ENCODE results near the gene LZTR1.

Gene LZTR1

DNA sequence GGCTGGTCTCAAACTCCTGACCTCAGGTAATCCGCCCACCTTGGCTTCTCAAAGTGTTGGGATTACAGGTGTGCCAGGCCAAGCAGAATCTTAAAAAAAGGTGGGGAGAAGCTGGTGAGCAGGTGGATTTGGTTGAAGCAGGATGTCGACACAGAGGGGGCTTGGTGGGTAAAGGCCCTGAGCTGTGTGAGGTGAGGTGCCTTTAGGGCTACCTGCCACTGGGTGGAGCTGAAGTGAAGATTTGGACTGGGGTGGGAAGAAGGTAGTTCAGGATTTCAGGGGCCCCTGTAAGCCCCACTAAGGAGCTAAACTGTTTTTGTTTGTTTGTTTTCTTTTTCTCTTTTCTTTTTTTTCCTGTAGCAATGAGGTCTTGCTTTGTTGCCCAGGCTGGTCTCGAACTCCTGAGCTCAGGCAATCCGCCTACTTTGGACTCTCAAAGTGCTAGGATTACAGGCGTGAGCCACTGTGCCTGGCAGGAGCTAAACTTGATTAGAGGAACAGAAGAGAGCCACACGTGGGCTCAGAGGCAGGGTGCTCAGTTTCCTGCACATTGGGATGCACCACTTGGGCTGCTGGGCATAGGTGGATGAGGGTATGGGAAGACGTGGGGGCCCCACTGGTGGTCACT is 38.8 kb downstream of the LZTR1 start:
- no peak overlapping the region for H3K4me3 ChIP-seq (ENCODE audit: low read length)
- H3K4me1 ChIP-seq (ENCODE audit: insufficient read depth, low read length): no peaks in the 10 kb centered on the region
- H3K9me3 ChIP-seq (ENCODE audit: insufficient read depth, low read depth, low read length): no peaks in the 10 kb centered on the region
- H3K27ac ChIP-seq (ENCODE audit: low read length): no peak overlapping the region
- no peak overlapping the region for H3K9ac ChIP-seq (ENCODE audit: low read depth, low read length)
- no peaks in the 10 kb centered on the region for H3K27me3 ChIP-seq (ENCODE audit: insufficient read depth, low read length)
- no peaks in the 10 kb centered on the region for H3K36me3 ChIP-seq (ENCODE audit: insufficient read depth, low read depth, low read length)

GRCh38 chr22:21022507-21022906 is 40.4 kb downstream of the LZTR1 start:
- Histone ChIP-seq H3K4me3 (ENCODE audit: low read length) (no peak overlapping the region), H3K4me1 (ENCODE audit: insufficient read depth, low read length) (no peaks in the 10 kb centered on the region), H3K36me3 (ENCODE audit: insufficient read depth, low read depth, low read length) (no peaks in the 10 kb centered on the region), H3K27me3 (ENCODE audit: insufficient read depth, low read length) (no peaks in the 10 kb centered on the region), H3K9ac (ENCODE audit: low read depth, low read length) (no peak overlapping the region), H3K9me3 (ENCODE audit: insufficient read depth, low read depth, low read length) (no peaks in the 10 kb centered on the region), H3K27ac (ENCODE audit: low read length) (no peak overlapping the region)

GRCh38 chr22:21022955-21023614 is 41.0 kb downstream of the LZTR1 start:
- Histone ChIP-seq H3K9ac (ENCODE audit: low read depth, low read length) (no peak overlapping the region), H3K4me3 (ENCODE audit: low read length) (no peak overlapping the region), H3K36me3 (ENCODE audit: insufficient read depth, low read depth, low read length) (no peaks in the 10 kb centered on the region), H3K9me3 (ENCODE audit: insufficient read depth, low read depth, low read length) (no peaks in the 10 kb centered on the region), H3K4me1 (ENCODE audit: insufficient read depth, low read length) (no peaks in the 10 kb centered on the region), H3K27ac (ENCODE audit: low read length) (no peak overlapping the region), H3K27me3 (ENCODE audit: insufficient read depth, low read length) (no peaks in the 10 kb centered on the region)

- no peaks in the 10 kb centered on the region for H3K36me3 ChIP-seq (ENCODE audit: insufficient read depth, low read depth, low read length)
- H3K9me3 ChIP-seq (ENCODE audit: insufficient read depth, low read depth, low read length): no peaks in the 10 kb centered on the region
- H3K27ac ChIP-seq (ENCODE audit: low read length): no peak overlapping the region
- no peaks in the 10 kb centered on the region for H3K4me1 ChIP-seq (ENCODE audit: insufficient read depth, low read length)
- H3K9ac ChIP-seq (ENCODE audit: low read depth, low read length): no peak overlapping the region
- H3K4me3 ChIP-seq (ENCODE audit: low read length): no peak overlapping the region
- H3K27me3 ChIP-seq (ENCODE audit: insufficient read depth, low read length): peaks cover 2% of the 10 kb centered on the region
These were observed 43.2 kb downstream of the LZTR1 start for GRCh38 chr22:21025266-21025665.

- Histone ChIP-seq H3K27ac (ENCODE audit: low read length) (no peak overlapping the region), H3K4me1 (ENCODE audit: insufficient read depth, low read length) (no peaks in the 10 kb centered on the region), H3K9me3 (ENCODE audit: insufficient read depth, low read depth, low read length) (no peaks in the 10 kb centered on the region), H3K36me3 (ENCODE audit: insufficient read depth, low read depth, low read length) (no peaks in the 10 kb centered on the region), H3K4me3 (ENCODE audit: low read length) (no peak overlapping the region), H3K9ac (ENCODE audit: low read depth, low read length) (no peak overlapping the region), H3K27me3 (ENCODE audit: insufficient read depth, low read length) (peaks cover 10% of the 10 kb centered on the region)
These were observed 44.0 kb downstream of the LZTR1 start for GRCh38 chr22:21025763-21026755.

DNA sequence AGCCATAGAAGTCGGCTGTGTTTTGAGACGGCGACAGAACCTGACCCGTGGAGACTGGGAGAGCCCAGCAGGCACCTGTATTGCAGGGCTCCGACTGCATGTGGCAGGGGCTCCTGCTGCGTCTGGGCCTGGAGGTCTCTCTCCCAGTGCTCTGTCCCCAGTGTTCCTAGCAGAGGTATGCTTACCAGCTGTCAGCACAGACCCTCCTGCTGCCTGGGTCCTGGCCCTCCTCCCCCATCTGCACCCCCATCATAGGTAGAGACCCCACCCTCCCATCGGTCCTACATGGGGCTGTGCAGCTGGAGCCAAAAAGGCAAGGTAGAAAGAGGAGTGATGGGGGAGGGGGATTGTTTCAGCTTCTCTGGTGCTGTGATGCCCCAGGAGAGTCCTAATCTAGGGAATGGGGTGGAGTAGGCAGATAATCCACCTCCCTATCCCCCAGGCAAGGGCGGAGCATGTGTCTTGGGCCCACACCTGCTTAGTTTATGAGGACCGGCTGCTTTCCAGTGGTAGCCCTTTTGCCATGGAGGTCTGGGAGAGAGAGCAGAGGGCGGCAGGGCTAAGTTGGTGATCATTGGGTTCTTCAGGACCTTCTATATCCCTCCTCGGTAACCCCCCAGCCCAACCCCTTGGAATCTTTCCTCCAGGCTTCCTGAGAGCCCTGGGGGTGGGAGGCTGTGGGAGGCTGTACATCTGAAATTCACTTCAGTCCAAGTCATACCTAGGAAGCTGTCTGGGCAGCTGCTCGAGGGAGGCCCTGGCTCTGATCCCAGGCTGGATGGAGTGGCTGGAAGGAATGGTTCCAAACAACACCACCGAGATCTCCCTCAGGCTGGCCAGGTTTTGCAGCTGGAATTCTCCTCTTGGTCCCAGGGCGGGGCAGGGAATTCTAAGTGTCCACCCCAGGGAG is 44.9 kb downstream of the LZTR1 start:
- H3K9ac ChIP-seq (ENCODE audit: low read depth, low read length): no peak overlapping the region
- H3K4me3 ChIP-seq (ENCODE audit: low read length): no peak overlapping the region
- peaks cover 20% of the 10 kb centered on the region for H3K27me3 ChIP-seq (ENCODE audit: insufficient read depth, low read length)
- no peaks in the 10 kb centered on the region for H3K4me1 ChIP-seq (ENCODE audit: insufficient read depth, low read length)
- H3K9me3 ChIP-seq (ENCODE audit: insufficient read depth, low read depth, low read length): no peaks in the 10 kb centered on the region
- no peaks in the 10 kb centered on the region for H3K36me3 ChIP-seq (ENCODE audit: insufficient read depth, low read depth, low read length)
- no peak overlapping the region for H3K27ac ChIP-seq (ENCODE audit: low read length)

GRCh38 chr22:21028277-21029251 is 46.5 kb downstream of the LZTR1 start:
- Histone ChIP-seq H3K9me3 (ENCODE audit: insufficient read depth, low read depth, low read length) (no peaks in the 10 kb centered on the region), H3K4me1 (ENCODE audit: insufficient read depth, low read length) (no peaks in the 10 kb centered on the region), H3K36me3 (ENCODE audit: insufficient read depth, low read depth, low read length) (no peaks in the 10 kb centered on the region), H3K27me3 (ENCODE audit: insufficient read depth, low read length) (peaks cover 35% of the 10 kb centered on the region), H3K27ac (ENCODE audit: low read length) (no peak overlapping the region), H3K4me3 (ENCODE audit: low read length) (no peak overlapping the region), H3K9ac (ENCODE audit: low read depth, low read length) (no peak overlapping the region)

- Histone ChIP-seq H3K4me3 (ENCODE audit: low read length) (no peak overlapping the region), H3K27me3 (ENCODE audit: insufficient read depth, low read length) (peaks cover 40% of the 10 kb centered on the region), H3K27ac (ENCODE audit: low read length) (no peak overlapping the region), H3K4me1 (ENCODE audit: insufficient read depth, low read length) (no peaks in the 10 kb centered on the region), H3K36me3 (ENCODE audit: insufficient read depth, low read depth, low read length) (no peaks in the 10 kb centered on the region), H3K9me3 (ENCODE audit: insufficient read depth, low read depth, low read length) (no peaks in the 10 kb centered on the region), H3K9ac (ENCODE audit: low read depth, low read length) (no peak overlapping the region)
These were observed 47.5 kb downstream of the LZTR1 start for GRCh38 chr22:21029486-21030025.

DNA sequence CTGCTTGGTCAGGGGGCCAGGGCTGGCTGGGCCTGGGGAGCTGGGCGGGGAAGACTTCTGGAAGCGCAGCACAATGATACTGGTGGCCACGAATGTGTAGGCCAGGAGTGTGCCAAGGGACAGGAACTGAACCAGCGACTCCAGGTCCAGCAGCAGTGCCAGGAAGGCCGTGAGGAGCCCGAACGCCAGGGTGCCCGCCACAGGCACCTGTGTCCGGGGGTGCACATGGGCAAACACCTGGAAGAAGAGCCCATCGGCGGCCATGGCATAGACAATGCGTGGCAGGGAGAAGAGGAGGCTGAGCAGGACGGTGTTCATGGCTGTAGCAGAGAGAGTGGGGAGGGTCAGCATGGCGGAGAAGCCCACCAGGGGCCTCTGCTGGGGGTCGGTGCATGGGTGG is 47.9 kb downstream of the LZTR1 start:
- Histone ChIP-seq H3K27me3 (ENCODE audit: insufficient read depth, low read length) (peaks cover 40% of the 10 kb centered on the region), H3K27ac (ENCODE audit: low read length) (no peak overlapping the region), H3K4me1 (ENCODE audit: insufficient read depth, low read length) (no peaks in the 10 kb centered on the region), H3K9ac (ENCODE audit: low read depth, low read length) (no peak overlapping the region), H3K4me3 (ENCODE audit: low read length) (no peak overlapping the region), H3K36me3 (ENCODE audit: insufficient read depth, low read depth, low read length) (no peaks in the 10 kb centered on the region), H3K9me3 (ENCODE audit: insufficient read depth, low read depth, low read length) (no peaks in the 10 kb centered on the region)

All from iPS-20b (cell line).